SK-N-MC (cell line): ENCODE data around the gene RAB3D.
"Not testable (repeated sequence)": the region's sequence is repeated elsewhere in the genome, so short reads cannot be mapped to it uniquely, and the experiment has no call there.

Experiments used
- DNase-seq: peaks from one replicate; pipeline ENCODE4 v3.0.0-alpha.2; 2011; ENCODE audit warnings: low read depth, low spot score
- H3K27ac ChIP-seq: fragments of 200-600 bp; sonication (generic); 2 replicates; pipeline ENCODE4 v1.5.1; 2016; ENCODE audit warnings: mixed run types
- H3K36me3 ChIP-seq: fragments of 200-600 bp; sonication (generic); 2 replicates; pipeline ENCODE4 v1.6.1; 2017; ENCODE audit warnings: antibody characterized with exemption, low read length, mixed read lengths; ENCODE audit not compliant: insufficient read depth
- H3K4me3 ChIP-seq: fragments of 200-600 bp; sonication (generic); 2 replicates; pipeline ENCODE4 v1.5.1; 2016
- H3K9ac ChIP-seq: fragments of 200-600 bp; sonication (generic); 2 replicates; pipeline ENCODE4 v1.8.0; 2017; ENCODE audit warnings: mixed run types, mixed read lengths; ENCODE audit not compliant: insufficient read length
- H3K9me3 ChIP-seq: fragments of 200-600 bp; sonication (generic); 2 replicates; pipeline ENCODE4 v1.6.1; 2017; ENCODE audit warnings: low read depth, mild to moderate bottlenecking, antibody characterized with exemption, low read length, moderate library complexity, mixed read lengths
- EZH2 ChIP-seq: fragments of 200-600 bp; sonication (generic); IDR thresholded peaks from one replicate; pipeline ENCODE4 v1.6.1; 2017; ENCODE audit warnings: antibody characterized with exemption
- FOXP2 ChIP-seq: optimal IDR thresholded peaks from 2 replicates; pipeline ENCODE3; 2011; ENCODE audit warnings: mild to moderate bottlenecking, moderate library complexity; ENCODE audit not compliant: insufficient read depth; ENCODE audit errors: extremely low read length, control extremely low read depth
- POLR2AphosphoS5 ChIP-seq: IDR thresholded peaks from 2 replicates; pipeline ENCODE4 v1.6.1; 2012; ENCODE audit warnings: mild to moderate bottlenecking, low read depth, low read length, borderline replicate concordance

Gene RAB3D

DNA sequence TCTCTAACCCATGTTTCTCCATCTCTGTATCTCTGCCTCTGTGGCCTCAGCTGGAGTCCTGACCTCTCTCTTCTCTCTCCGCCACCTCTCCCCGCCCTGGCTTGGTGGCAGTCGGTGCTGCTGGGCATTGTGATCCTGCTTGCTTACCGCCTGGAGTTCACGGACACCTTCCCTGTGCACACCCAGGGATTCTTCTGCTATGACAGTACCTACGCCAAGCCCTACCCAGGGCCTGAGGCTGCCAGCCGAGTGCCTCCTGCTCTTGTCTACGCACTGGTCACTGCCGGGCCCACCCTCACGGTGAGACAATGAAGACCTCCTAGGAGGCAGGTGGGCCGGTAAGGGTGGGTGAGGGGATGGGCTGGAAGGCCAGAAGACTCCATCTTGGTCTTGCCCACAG lies 20.0 kb upstream of the RAB3D start:
- Histone ChIP-seq H3K9me3 (no peaks in the 10 kb centered on the region), H3K4me3 (no peak overlapping the region), H3K27ac (no peak overlapping the region), H3K36me3 (no peaks in the 10 kb centered on the region), H3K9ac (no peak overlapping the region)
- TF ChIP-seq EZH2 = no peak
- TF ChIP-seq FOXP2 = no peak
- TF ChIP-seq POLR2AphosphoS5 = no peak
- no peak for DNase-seq

DNA sequence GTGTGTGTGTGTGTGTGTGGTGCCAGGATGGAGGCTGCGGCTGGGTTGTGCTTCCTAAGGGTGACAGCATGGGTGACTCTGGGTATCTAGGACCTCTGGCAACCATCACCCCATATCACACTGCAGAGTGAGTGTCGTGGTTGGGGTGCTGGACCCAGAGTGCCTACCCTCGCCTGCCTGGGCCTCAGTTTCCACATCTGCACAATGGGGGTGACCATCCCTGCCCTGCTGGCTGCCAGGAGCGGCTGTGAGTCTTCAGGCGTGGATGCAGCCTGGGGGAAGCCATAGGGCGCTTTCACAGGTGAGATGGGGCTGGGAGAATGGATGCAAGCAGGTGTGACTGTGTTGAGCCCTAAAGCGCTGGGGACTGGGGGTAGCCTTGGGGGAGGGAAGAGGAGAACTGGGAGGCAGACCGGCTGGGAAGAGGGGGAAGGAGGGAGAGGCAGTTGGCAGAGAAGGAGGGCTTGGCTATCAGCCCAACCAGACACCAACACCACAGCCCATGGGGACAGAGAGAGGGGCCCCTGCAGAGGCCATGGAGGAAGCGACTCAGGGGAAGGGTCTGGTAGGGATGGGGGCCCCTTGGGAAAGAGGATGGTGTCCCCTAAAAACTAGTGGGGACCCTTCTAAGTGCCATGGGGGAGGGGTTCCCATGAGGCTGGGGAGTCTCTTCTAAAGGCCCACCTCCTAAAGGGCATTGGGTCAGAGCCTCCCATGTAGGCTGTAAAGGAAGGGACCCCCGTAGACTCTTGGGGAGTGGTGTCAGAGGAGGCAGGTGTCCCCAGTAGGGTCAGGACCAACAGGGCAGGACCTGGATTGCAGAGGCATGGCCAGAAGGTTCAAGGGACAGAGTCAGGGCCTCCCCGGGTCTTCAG lies 17.5 kb upstream of the RAB3D start:
- H3K4me3 ChIP-seq = no peak overlapping the region
- H3K36me3 ChIP-seq = no peaks in the 10 kb centered on the region
- no peak overlapping the region for H3K27ac ChIP-seq
- DNase-seq = no peak
- H3K9ac ChIP-seq = no peak overlapping the region
- TF ChIP-seq FOXP2 (no peak), POLR2AphosphoS5 (no peak), EZH2 (no peak)
- no peaks in the 10 kb centered on the region for H3K9me3 ChIP-seq

DNA sequence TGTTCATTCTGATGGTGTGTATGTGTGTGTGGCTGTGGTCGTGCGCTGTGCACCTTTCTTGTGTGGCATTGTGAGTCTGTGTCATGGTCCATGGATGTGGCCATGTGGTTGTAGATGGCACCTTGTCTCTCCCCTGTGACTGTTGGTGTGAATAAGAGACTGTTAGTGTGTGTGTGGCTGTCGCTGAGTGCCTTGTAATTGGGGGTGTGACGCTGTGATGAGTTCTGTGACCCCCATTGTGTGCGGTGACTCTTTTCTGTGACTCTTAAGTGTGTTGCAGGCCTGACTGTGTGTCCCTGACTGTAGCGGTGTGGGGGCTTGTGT lies 16.6 kb upstream of the RAB3D start:
- Histone ChIP-seq H3K27ac (no peak overlapping the region), H3K4me3 (peak overlapping the region; percentile 84), H3K36me3 (no peaks in the 10 kb centered on the region), H3K9ac (no peak overlapping the region), H3K9me3 (no peaks in the 10 kb centered on the region)
- no peak for DNase-seq
- TF ChIP-seq FOXP2 (no peak), EZH2 (no peak), POLR2AphosphoS5 (no peak)

DNA sequence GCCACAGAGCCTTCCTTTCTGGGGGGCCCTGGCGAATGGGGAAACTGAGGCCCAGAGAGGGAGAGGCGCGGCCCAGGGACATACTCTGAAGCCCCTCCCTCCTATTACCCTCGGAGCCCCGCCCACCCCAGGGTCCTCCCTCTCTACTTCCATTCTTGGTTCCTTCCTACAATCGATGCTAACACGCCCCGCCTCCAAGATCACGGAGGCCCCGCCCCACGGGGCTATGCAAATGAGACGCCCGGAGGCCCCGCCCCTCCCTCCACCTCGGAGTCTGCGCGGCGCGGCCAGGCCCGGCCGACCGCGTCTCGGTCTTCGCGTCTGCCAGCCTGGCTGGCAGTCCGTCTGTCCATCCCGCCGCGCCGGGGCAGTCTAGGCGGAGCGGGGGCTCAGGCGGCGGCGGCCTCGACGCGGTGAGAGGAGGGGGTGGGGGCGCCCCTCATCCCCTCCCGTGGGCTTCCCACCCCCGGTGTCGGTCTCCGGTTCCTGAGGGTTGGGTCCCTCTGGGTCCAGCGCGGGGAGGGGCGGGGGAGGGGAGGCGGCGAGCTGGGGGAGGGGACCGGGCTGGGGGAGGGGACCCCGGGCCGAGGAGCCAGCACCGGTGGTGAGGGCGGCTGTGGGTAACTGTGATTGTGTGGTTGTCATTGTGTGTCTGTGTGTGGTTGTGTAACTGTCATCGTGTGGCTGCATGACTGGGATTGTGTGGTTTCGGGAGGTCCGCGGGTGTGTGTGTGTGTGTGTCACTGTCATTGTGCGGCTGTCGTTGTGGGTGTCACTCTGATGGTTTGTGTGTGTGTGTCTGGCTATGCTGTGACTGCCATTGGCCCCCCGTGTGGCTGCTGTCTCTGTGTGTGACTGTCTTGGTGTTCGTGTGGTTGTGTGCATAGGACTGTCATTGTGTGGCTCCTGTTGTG lies 16.0 kb upstream of the RAB3D start, which contains the start of gene PLPPR2:
PLPPR2 (plus strand) TSS at position 273 of the 914 bp plus-strand sequence. CDS start 2,242 bp downstream, outside the sequence.
- Histone ChIP-seq H3K9me3 (no peaks in the 10 kb centered on the region), H3K36me3 (no peaks in the 10 kb centered on the region), H3K9ac (peak within 1 kb of the TSS; percentile 71), H3K27ac (no peak within 1 kb of the TSS), H3K4me3 (peak within 1 kb of the TSS; percentile 84)
- DNase-seq = no peak
- TF ChIP-seq EZH2 = no peak
- TF ChIP-seq POLR2AphosphoS5 = peak; percentile 72

DNA sequence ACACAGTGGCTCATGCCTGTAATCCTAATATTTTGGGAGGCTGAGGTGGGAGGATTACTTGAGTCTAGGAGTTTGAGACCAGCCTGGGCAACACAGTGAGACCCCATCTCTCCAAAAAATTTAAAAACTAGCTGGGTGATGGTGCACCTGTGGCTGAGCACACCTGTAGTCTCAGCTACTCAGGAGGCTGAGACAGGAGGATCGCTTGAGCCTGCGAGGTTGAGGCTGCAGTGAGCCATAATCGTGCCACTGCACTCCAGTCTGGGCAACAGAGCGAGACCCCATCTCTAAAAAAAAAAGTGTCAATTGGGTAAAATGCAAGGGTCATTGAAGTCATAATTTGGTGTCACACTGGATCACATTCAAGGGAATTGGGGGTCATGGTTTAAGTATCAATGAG lies 14.6 kb upstream of the RAB3D start:
- not testable (repeated sequence) for H3K9me3 ChIP-seq, H3K4me3 ChIP-seq, H3K9ac ChIP-seq, DNase-seq, H3K36me3 ChIP-seq, H3K27ac ChIP-seq

DNA sequence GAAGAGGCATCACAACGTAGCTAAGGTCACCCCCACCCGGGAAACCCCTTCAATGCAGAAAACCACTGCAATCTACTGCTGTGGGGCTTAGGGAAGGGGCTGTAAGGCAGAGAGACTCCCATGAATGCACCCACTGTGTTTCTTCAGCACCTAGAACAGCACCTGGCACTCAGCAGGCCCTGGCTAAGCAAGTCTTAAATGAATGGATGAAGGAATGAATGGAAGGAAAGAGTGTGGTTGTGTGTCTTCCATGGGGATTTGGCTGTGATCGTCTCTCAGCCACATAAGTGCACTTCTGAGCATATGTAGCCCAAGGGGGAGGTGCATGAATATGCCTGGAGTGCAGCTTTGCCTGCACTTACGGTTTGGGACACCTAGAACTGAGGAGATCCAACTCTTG lies 9.7 kb upstream of the RAB3D start:
- TF ChIP-seq POLR2AphosphoS5 (no peak), FOXP2 (no peak), EZH2 (no peak)
- H3K27ac ChIP-seq = no peak overlapping the region
- DNase-seq = no peak
- no peaks in the 10 kb centered on the region for H3K36me3 ChIP-seq
- no peaks in the 10 kb centered on the region for H3K9me3 ChIP-seq
- no peak overlapping the region for H3K9ac ChIP-seq
- H3K4me3 ChIP-seq = no peak overlapping the region

DNA sequence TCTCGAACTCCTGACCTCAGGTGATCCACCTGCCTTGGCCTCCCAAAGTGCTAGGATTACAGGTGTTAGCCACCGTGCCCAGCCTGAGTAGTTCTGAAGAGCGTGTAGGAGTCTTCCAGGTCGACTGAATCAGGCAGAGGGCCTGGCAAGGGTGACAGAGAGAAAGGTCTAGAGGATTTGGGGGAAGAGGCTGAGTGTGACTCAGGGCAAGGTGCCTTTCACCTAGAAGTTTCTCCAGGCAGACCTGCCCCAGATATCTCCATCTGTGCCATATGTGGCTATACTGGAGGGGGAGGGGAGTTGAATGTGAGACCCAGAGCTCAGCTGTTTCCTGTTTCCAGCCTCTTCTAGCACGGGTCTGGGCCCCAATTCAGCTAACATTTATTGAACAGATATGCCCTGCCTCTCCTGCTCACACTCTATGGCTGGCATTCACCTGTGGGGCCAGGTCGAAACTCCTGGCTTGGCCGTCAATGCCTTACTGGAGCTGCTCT lies 8.1 kb upstream of the RAB3D start:
- Histone ChIP-seq H3K36me3 (no peaks in the 10 kb centered on the region), H3K27ac (no peak overlapping the region), H3K9me3 (no peaks in the 10 kb centered on the region), H3K9ac (no peak overlapping the region), H3K4me3 (no peak overlapping the region)
- no peak for DNase-seq
- TF ChIP-seq EZH2 = no peak

DNA sequence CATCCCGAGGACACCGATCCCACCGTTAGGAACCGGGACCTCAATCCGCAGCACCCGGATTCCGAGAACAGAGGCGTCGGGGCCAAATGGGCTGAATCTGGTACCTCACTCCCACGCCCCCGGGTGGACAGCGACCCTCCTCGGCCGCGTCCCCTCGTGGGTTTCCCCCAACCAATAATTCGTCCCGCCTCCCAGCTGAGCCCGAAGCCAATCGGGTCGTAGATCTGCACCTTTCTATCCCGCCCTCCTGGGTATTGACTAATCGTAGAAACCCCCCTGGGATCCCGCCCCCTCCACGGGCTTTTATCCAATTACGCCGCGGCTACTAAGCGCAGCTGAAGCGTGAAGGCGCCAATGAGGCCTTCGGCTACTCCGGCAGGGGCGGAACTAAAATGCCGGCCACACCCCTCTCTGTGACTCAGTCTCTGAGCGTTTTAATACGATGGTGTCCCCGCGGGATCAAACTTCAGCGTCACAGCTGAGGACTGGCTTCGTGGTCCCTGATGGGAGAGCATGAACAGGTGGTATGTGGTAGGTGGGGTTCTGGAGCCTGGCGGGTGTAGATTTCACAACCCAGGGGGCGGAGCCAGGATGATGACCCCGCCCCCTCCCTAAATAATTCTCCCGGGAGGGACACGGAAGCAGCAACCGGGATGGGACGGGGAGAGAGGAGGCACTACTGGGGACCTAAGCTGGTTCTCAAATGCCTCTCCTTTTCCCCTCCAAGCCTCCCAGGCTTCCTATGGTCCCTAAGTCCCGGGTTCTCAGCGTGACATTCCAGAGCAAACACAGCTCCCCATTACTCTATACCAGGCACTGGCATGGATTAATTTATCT lies 6.9 kb upstream of the RAB3D start, which contains the start of the genes CCDC159 and TMEM205:
CCDC159 (plus strand) TSS at position 416 of the 837 bp plus-strand sequence; CDS start at position 504, 88 bp downstream.
TMEM205 (minus strand) TSS at position 165 of the 837 bp plus-strand sequence. CDS start 649 bp downstream, outside the sequence.
- Histone ChIP-seq H3K9me3 (no peaks in the 10 kb centered on the region), H3K27ac (peak within 1 kb of the TSS; percentile 78; the same call in 1 of the 2 replicates), H3K9ac (peak within 1 kb of the TSS; percentile 82), H3K36me3 (peaks cover 4% of the 10 kb centered on the region; the same call in 1 of the 2 replicates), H3K4me3 (peak within 1 kb of the TSS; percentile 97)
- TF ChIP-seq POLR2AphosphoS5 = peak; percentile 53
- peak; percentile 29 for TF ChIP-seq FOXP2
- TF ChIP-seq EZH2 = no peak
- DNase-seq = peak; percentile 99
